ENCODE results near the gene RAB36.

DNA sequence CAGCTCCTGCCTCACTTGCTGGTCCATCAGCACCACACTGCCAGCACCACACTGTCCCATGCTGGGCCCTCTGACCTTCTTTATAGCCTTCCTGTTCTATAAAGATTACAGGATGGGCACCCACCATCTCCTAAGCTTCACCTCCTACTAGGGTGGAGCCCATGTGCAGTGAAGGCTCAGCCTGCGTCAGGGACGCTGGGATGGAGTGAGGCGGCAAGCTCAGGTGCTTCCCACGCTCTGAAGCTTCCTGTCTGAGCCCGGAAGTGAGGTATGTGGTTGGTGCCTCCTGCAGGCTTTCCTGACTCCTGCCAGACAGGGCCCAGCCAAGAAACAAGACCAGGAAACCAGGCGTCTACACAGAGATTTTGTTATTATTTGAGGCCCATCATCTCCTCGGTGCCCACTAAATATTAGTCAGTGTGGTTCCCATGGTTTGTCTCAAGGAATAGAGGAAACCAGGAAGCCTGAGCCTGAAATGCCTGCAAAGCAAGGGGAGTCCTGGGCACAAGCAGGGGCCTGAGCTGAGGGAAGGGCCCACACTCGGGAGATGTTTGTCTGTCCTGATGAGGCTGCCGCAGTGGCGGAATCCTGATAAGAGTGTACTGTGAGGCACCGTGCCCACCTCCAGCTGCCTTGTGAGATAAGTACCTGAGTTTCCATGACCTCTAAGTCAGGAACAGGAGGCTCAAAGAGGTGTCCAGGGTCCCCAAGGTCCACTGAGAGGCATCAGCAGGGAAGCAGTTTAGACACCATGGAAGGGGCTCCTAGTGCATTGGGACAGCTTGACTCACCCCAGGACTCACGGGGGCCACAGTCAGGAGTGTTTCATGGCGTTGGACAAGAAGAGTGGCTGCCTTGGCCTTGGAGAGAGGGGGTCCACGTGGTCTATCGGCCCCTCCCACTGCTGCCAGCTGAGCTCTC is 25.5 kb upstream of the RAB36 start:
- TF ChIP-seq POLR2AphosphoS5 (IDR thresholded peaks at IDR 0.05; ENCODE audit: low read depth, low read length): no peak
- TF ChIP-seq, protein P1, sequence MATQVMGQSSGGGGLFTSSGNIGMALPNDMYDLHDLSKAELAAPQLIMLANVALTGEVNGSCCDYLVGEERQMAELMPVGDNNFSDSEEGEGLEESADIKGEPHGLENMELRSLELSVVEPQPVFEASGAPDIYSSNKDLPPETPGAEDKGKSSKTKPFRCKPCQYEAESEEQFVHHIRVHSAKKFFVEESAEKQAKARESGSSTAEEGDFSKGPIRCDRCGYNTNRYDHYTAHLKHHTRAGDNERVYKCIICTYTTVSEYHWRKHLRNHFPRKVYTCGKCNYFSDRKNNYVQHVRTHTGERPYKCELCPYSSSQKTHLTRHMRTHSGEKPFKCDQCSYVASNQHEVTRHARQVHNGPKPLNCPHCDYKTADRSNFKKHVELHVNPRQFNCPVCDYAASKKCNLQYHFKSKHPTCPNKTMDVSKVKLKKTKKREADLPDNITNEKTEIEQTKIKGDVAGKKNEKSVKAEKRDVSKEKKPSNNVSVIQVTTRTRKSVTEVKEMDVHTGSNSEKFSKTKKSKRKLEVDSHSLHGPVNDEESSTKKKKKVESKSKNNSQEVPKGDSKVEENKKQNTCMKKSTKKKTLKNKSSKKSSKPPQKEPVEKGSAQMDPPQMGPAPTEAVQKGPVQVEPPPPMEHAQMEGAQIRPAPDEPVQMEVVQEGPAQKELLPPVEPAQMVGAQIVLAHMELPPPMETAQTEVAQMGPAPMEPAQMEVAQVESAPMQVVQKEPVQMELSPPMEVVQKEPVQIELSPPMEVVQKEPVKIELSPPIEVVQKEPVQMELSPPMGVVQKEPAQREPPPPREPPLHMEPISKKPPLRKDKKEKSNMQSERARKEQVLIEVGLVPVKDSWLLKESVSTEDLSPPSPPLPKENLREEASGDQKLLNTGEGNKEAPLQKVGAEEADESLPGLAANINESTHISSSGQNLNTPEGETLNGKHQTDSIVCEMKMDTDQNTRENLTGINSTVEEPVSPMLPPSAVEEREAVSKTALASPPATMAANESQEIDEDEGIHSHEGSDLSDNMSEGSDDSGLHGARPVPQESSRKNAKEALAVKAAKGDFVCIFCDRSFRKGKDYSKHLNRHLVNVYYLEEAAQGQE (IDR thresholded peaks at IDR 0.05; ENCODE audit: insufficient read depth in 1 of 2, low read depth in 2 of 2, low read length in 2 of 2): no peak
- no peak for TF ChIP-seq TAF1 (IDR thresholded peaks at IDR 0.05; ENCODE audit: borderline replicate concordance, insufficient read depth, low read length)
- no peak for TF ChIP-seq FOXP2 (optimal IDR thresholded peaks at IDR 0.05; ENCODE audit: borderline replicate concordance, extremely low read depth, extremely low read length, insufficient read depth)

Data from PFSK-1 (cell line).